ENCODE measurements around the gene LPP.
"Not testable (repeated sequence)": the region's sequence is repeated elsewhere in the genome, so short reads cannot be mapped to it uniquely, and the experiment has no call there.

The LPP gene

GRCh38 chr3:188589071-188589470, 435.1 kb downstream of the LPP start:
- DNase-seq (ENCODE audit: low read depth): no peak

- DNase-seq (ENCODE audit: low read depth): no peak
These were observed 435.8 kb downstream of the LPP start for GRCh38 chr3:188589771-188590170.

- DNase-seq (ENCODE audit: low read depth): no peak
These were observed 436.6 kb downstream of the LPP start for GRCh38 chr3:188590557-188590956.

GRCh38 chr3:188594139-188594538, 440.2 kb downstream of the LPP start:
- peak; percentile 84 for DNase-seq (ENCODE audit: low read depth)

- peak; percentile 83 for DNase-seq (ENCODE audit: low read depth)
These were observed 442.0 kb downstream of the LPP start for GRCh38 chr3:188595890-188596376.

GRCh38 chr3:188598894-188599293, 444.9 kb downstream of the LPP start:
- DNase-seq (ENCODE audit: low read depth): no peak

GRCh38 chr3:188602111-188602510, 448.2 kb downstream of the LPP start:
- DNase-seq (ENCODE audit: low read depth): no peak

- DNase-seq (ENCODE audit: low read depth): no peak
These were observed 448.7 kb downstream of the LPP start for GRCh38 chr3:188602620-188603019.

GRCh38 chr3:188604651-188605050, 450.7 kb downstream of the LPP start:
- no peak for DNase-seq (ENCODE audit: low read depth)

GRCh38 chr3:188605231-188605630, 451.3 kb downstream of the LPP start:
- DNase-seq (ENCODE audit: low read depth): no peak

GRCh38 chr3:188605905-188606304, 451.9 kb downstream of the LPP start:
- DNase-seq (ENCODE audit: low read depth): no peak

GRCh38 chr3:188607805-188608315, 453.9 kb downstream of the LPP start:
- no peak for DNase-seq (ENCODE audit: low read depth)

- no peak for DNase-seq (ENCODE audit: low read depth)
These were observed 454.4 kb downstream of the LPP start for GRCh38 chr3:188608401-188608800.

- DNase-seq (ENCODE audit: low read depth): not testable (repeated sequence)
These were observed 459.8 kb downstream of the LPP start for GRCh38 chr3:188613721-188614120.

GRCh38 chr3:188617270-188617669, 463.3 kb downstream of the LPP start:
- no peak for DNase-seq (ENCODE audit: low read depth)

- DNase-seq (ENCODE audit: low read depth): no peak
These were observed 464.2 kb downstream of the LPP start for GRCh38 chr3:188617988-188618701.

GRCh38 chr3:188620752-188621151, 466.8 kb downstream of the LPP start:
- no peak for DNase-seq (ENCODE audit: low read depth)

- no peak for DNase-seq (ENCODE audit: low read depth)
These were observed 470.4 kb downstream of the LPP start for GRCh38 chr3:188624384-188624783.

- DNase-seq (ENCODE audit: low read depth): no peak
These were observed 470.9 kb downstream of the LPP start for GRCh38 chr3:188624828-188625227.

- peak; percentile 98 for DNase-seq (ENCODE audit: low read depth)
These were observed 473.7 kb downstream of the LPP start for GRCh38 chr3:188627652-188628051.

- DNase-seq (ENCODE audit: low read depth): no peak
These were observed 477.5 kb downstream of the LPP start for GRCh38 chr3:188631291-188632010.

GRCh38 chr3:188633206-188633605, 479.2 kb downstream of the LPP start:
- DNase-seq (ENCODE audit: low read depth): no peak

GRCh38 chr3:188634285-188634684, 480.3 kb downstream of the LPP start:
- no peak for DNase-seq (ENCODE audit: low read depth)

Data from GM04503 (cell line).